Measurements from ENCODE around the gene AMPH. TPM values are rescaled to one million over a fixed set of nuclear protein-coding genes. Genes with fewer than 3 reads are reported as not detected.

AMPH gene
- total and polyA plus RNA-seq, 9 of the 15 experiments (the other 6 are each of a cell fraction or from before 2014, with no cell fraction given), result 0.03 to 0.35 TPM; not detected in 7

- 2% methylated on average over 6 of the region's 6 CpGs for WGBS (ENCODE audit: insufficient coverage, low coverage, missing lambda C conversion rate)
- POLR2A ChIA-PET, result no interaction called here
- no peaks in the 10 kb centered on the region for H3K36me3 ChIP-seq (ENCODE audit: control insufficient read depth, insufficient read depth, low read length)
- no TSS peak for BruUV-seq (replicated peaks)
- in situ Hi-C loops (cut with MboI) (no loop called here), intact Hi-C loops (cut with micrococcal nuclease) (no loop called here)
- no peaks in the 10 kb centered on the region for H4K20me1 ChIP-seq (replicated peaks; ENCODE audit: control insufficient read depth, insufficient read depth, low read length)
- FAIRE-seq (no peak), DNase-seq (ENCODE audit: extremely low read depth in 1 of 4, low spot score in 3 of 4) (no peak), ATAC-seq (no peak)
- H3K9me1 ChIP-seq (ENCODE audit: control insufficient read depth, insufficient read depth, low read length), result no peaks in the 10 kb centered on the region
- H3K4me2 ChIP-seq (ENCODE audit: insufficient read depth, low read length), result no peak overlapping the region
- TF ChIP-seq C11orf30 (IDR thresholded peaks at IDR 0.05; ENCODE audit: low read depth) (no peak), ZNF165 (CRISPR knock-in tag; IDR thresholded peaks at IDR 0.05; ENCODE audit: borderline replicate concordance) (no peak), ZBTB17 (CRISPR knock-in tag; IDR thresholded peaks at IDR 0.05) (no peak), NUFIP1 (IDR thresholded peaks at IDR 0.05; ENCODE audit: partially characterized antibody) (no peak), HOMEZ (CRISPR knock-in tag; IDR thresholded peaks at IDR 0.05) (no peak)
- CTCF ChIA-PET (ENCODE audit: low intra/inter-chr PET ratio), result no interaction called here
- H3K79me2 ChIP-seq (ENCODE audit: control insufficient read depth, insufficient read depth, low read length), result no peaks in the 10 kb centered on the region
- no peak overlapping the region for H3K4me3 ChIP-seq
- no peak overlapping the region for H3K9ac ChIP-seq (ENCODE audit: insufficient read depth in 1 of 2, low read depth in 2 of 2, low read length in 2 of 2)
- no peaks in the 10 kb centered on the region for H3K9me3 ChIP-seq (replicated peaks; ENCODE audit: control insufficient read depth, insufficient read depth, low read depth, low read length)
- H3K4me1 ChIP-seq (replicated peaks in 1 of 2; ENCODE audit: control insufficient read depth in 2 of 2, insufficient read depth in 2 of 2, low read length in 2 of 2), result no peaks in the 10 kb centered on the region
- peaks cover 0 to 6% of the 10 kb centered on the region in 2 experiments; a peak in 1 of 5 replicates for H3K27me3 ChIP-seq (ENCODE audit: control insufficient read depth in 2 of 2, insufficient read depth in 2 of 2, low read length in 2 of 2)
- no peak overlapping the region for H2AFZ ChIP-seq (ENCODE audit: low read depth, low read length)
- H3K27ac ChIP-seq (ENCODE audit: extremely low read depth, low read depth, low read length), result no peak overlapping the region
Observed at GRCh38 chr7:38637957-38638356, 6.8 kb upstream of the AMPH start.

GRCh38 chr7:38632411-38632810, 1.2 kb upstream of the AMPH start:
- ATAC-seq (no peak), DNase-seq (ENCODE audit: extremely low read depth in 1 of 4, low spot score in 3 of 4) (no peak), FAIRE-seq (no peak)
- Histone ChIP-seq H3K27me3 (ENCODE audit: control insufficient read depth in 2 of 2, insufficient read depth in 2 of 2, low read length in 2 of 2) (peaks cover 11 to 34% of the 10 kb centered on the region in 2 experiments; a peak in 4 of 5 replicates), H3K9ac (ENCODE audit: insufficient read depth in 1 of 2, low read depth in 2 of 2, low read length in 2 of 2) (no peak overlapping the region), H3K79me2 (ENCODE audit: control insufficient read depth, insufficient read depth, low read length) (no peaks in the 10 kb centered on the region), H3K36me3 (ENCODE audit: control insufficient read depth, insufficient read depth, low read length) (no peaks in the 10 kb centered on the region), H4K20me1 (replicated peaks; ENCODE audit: control insufficient read depth, insufficient read depth, low read length) (no peaks in the 10 kb centered on the region), H3K9me1 (ENCODE audit: control insufficient read depth, insufficient read depth, low read length) (no peaks in the 10 kb centered on the region), H3K4me1 (replicated peaks in 1 of 2; ENCODE audit: control insufficient read depth in 2 of 2, insufficient read depth in 2 of 2, low read length in 2 of 2) (peaks cover 0 to 7% of the 10 kb centered on the region in 2 experiments; a peak in 2 of 5 replicates), H3K4me2 (ENCODE audit: insufficient read depth, low read length) (no peak overlapping the region), H3K9me3 (replicated peaks; ENCODE audit: control insufficient read depth, insufficient read depth, low read depth, low read length) (no peaks in the 10 kb centered on the region), H2AFZ (ENCODE audit: low read depth, low read length) (no peak overlapping the region), H3K4me3 (no peak overlapping the region), H3K27ac (ENCODE audit: extremely low read depth, low read depth, low read length) (no peak overlapping the region)
- in situ Hi-C loops (cut with MboI) (no loop called here), intact Hi-C loops (cut with micrococcal nuclease) (no loop called here)
- BruUV-seq (replicated peaks), result no TSS peak
- no peak for TF ChIP-seq MITF (IDR thresholded peaks at IDR 0.05)
- TF ChIP-seq SNIP1 (IDR thresholded peaks at IDR 0.05; ENCODE audit: low read depth), result no peak
- TF ChIP-seq FOXA1 (IDR thresholded peaks at IDR 0.05; ENCODE audit: borderline replicate concordance), result no peak
- no peak for TF ChIP-seq MCM3 (IDR thresholded peaks at IDR 0.05)
- 10% methylated on average over 2 of the region's 2 CpGs for WGBS (ENCODE audit: insufficient coverage, low coverage, missing lambda C conversion rate)
- ChIA-PET CTCF (ENCODE audit: low intra/inter-chr PET ratio) (no interaction called here), POLR2A (no interaction called here)

Measured in K562 (cell line).